NT2/D1 (cell line): ENCODE measurements around the gene DDX27.

Source experiments
- DNase-seq: peaks from one replicate; pipeline ENCODE4 v3.0.0-alpha.2; 2011; ENCODE audit warnings: low read depth, low spot score
- H3K27me3 ChIP-seq: 2 replicates; pipeline ENCODE4 v1.6.0; 2011; ENCODE audit warnings: mild to moderate bottlenecking; ENCODE audit not compliant: insufficient read length, insufficient read depth
- H3K36me3 ChIP-seq: 2 replicates; pipeline ENCODE4 v1.6.1; 2011; ENCODE audit warnings: mild to moderate bottlenecking, low read length, mixed read lengths; ENCODE audit not compliant: insufficient read depth, insufficient read length
- H3K4me1 ChIP-seq: 2 replicates; pipeline ENCODE4 v1.5.1; 2011; ENCODE audit not compliant: insufficient read depth, insufficient read length
- H3K4me3 ChIP-seq: 2 replicates; pipeline ENCODE4 v1.5.1; 2011; ENCODE audit warnings: low read depth; ENCODE audit not compliant: insufficient read length
- H3K9ac ChIP-seq: 2 replicates; pipeline ENCODE4 v1.6.0; 2011; ENCODE audit warnings: low read depth; ENCODE audit not compliant: insufficient read length
- H3K9me3 ChIP-seq: 2 replicates; pipeline ENCODE4 v1.5.1; 2011; ENCODE audit warnings: mild to moderate bottlenecking, low read length; ENCODE audit not compliant: insufficient read depth
- SUZ12 ChIP-seq: IDR thresholded peaks from 2 replicates; pipeline ENCODE4 v1.6.1; 2011; ENCODE audit not compliant: insufficient read length, insufficient read depth; ENCODE audit errors: extremely low read depth
- YY1 ChIP-seq: IDR thresholded peaks from 2 replicates; pipeline ENCODE4 v1.6.1; 2011; ENCODE audit not compliant: insufficient read length, insufficient read depth
- ZNF274 ChIP-seq: IDR thresholded peaks from 2 replicates; pipeline ENCODE4 v1.6.1; 2011; ENCODE audit warnings: mild to moderate bottlenecking, low read depth, low read length

DDX27 gene

DNA sequence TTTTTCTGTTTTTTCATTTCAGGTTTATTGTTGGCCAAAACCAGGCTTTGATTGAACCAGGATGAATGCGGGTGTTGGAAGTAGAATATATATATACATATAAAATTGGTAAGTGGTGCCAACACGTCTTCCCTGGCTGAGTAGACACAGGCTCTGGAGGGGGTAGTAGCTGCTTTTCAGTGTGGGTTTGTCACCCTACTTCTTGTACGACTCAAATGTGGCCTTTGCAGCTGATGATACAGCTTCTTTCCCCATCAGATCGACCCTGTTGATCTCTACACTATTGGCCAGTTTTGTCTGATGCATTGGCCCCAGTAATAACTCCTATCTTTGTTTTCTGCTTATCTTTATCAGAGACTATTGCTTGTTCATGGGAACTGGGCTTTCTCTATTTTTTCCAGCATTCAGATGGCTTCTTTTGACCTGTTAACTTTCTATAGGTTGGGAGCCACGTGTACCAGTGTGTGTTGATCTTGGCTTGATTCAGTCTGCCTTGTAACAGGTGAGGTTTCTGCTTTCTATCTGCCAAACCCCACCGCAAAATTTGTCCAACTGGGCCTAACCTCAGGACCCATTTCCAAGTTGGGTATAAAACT lies 61.3 kb downstream of the DDX27 start:
- TF ChIP-seq SUZ12: no peak
- TF ChIP-seq YY1: no peak
- TF ChIP-seq ZNF274: no peak
- no peak overlapping the region for H3K9ac ChIP-seq
- H3K4me1 ChIP-seq: no peaks in the 10 kb centered on the region

GRCh38 chr20:49281059-49281912 lies 62.1 kb downstream of the DDX27 start:
- Histone ChIP-seq H3K36me3 (peaks cover 78% of the 10 kb centered on the region), H3K9ac (no peak overlapping the region), H3K27me3 (no peaks in the 10 kb centered on the region), H3K4me1 (no peaks in the 10 kb centered on the region), H3K4me3 (peak overlapping the region; percentile 98), H3K9me3 (peaks cover 77% of the 10 kb centered on the region)
- DNase-seq: no peak
- TF ChIP-seq YY1 (no peak), ZNF274 (no peak), SUZ12 (no peak)

More for the DNA sequence above, 61.3 kb downstream of the DDX27 start:
- Histone ChIP-seq H3K9me3 (peaks cover 77% of the 10 kb centered on the region), H3K27me3 (no peaks in the 10 kb centered on the region), H3K4me3 (peak overlapping the region; percentile 98), H3K36me3 (peaks cover 76% of the 10 kb centered on the region)
- DNase-seq: no peak

DNA sequence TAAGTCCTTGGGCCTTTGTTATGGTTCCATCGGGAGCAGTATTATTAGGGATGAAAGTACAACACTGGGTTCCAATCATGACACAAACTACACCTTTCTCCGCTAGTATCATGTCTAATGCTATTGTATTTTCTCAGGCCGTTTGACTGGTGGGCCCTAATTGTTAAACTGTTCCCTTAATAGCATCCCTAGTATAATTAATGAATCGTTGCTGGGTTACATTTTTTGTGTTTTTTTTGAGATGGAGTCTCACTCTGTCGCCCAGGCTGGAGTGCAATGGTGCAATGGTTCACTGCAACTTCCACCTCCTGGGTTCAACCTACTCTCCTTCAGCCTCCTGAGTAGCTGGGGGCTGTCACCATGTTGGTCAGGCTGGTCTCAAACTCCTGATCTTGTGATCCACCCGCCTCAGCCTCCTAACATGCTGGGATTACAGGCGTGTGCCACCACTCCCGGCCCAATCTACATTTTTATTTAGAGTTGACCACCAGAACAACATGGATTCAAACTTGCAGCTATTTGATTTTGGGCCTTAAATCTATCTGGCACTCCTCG lies 62.8 kb downstream of the DDX27 start:
- Histone ChIP-seq H3K4me1 (no peaks in the 10 kb centered on the region), H3K36me3 (peaks cover 85% of the 10 kb centered on the region), H3K9ac (no peak overlapping the region), H3K9me3 (peaks cover 81% of the 10 kb centered on the region), H3K4me3 (peak overlapping the region; percentile 98), H3K27me3 (no peaks in the 10 kb centered on the region)
- TF ChIP-seq SUZ12 (no peak), ZNF274 (no peak), YY1 (no peak)
- no peak for DNase-seq

GRCh38 chr20:49282584-49283171 lies 63.5 kb downstream of the DDX27 start:
- H3K4me1 ChIP-seq: no peaks in the 10 kb centered on the region
- no peaks in the 10 kb centered on the region for H3K27me3 ChIP-seq
- TF ChIP-seq ZNF274 (no peak), YY1 (no peak), SUZ12 (no peak)
- peaks cover 92% of the 10 kb centered on the region for H3K36me3 ChIP-seq
- no peak overlapping the region for H3K9ac ChIP-seq
- peaks cover 88% of the 10 kb centered on the region for H3K9me3 ChIP-seq
- peak overlapping the region; percentile 98 for H3K4me3 ChIP-seq
- no peak for DNase-seq

DNA sequence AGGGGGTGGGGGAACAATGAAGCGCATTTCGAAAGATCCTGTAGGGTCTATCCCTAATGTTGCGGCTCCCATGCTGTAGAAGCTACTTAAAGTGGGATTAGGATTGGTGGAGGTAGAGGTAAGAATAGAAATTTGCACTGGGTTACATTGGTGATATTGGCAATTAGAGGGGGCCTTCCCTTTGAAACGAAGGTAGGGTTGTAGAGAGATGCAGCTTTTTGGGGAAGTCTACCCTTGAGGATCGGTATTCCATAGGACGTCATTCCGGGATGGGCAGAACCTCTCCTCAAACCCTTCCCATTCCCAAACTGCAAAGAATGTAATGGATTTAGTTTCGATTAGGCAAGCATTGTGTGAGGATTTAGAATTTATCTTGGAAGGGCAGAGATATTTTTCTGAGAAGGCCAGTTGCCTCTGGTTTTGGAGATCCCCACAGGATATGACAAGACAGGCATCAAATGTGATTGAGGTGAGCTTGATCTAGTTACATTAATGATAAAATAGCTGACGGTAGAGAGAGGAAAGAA lies 64.0 kb downstream of the DDX27 start:
- Histone ChIP-seq H3K27me3 (no peaks in the 10 kb centered on the region), H3K4me1 (no peaks in the 10 kb centered on the region), H3K36me3 (peaks cover 98% of the 10 kb centered on the region), H3K4me3 (peak overlapping the region; percentile 98), H3K9ac (no peak overlapping the region), H3K9me3 (peaks cover 94% of the 10 kb centered on the region)
- DNase-seq: no peak
- TF ChIP-seq YY1: no peak
- TF ChIP-seq SUZ12: no peak
- no peak for TF ChIP-seq ZNF274

DNA sequence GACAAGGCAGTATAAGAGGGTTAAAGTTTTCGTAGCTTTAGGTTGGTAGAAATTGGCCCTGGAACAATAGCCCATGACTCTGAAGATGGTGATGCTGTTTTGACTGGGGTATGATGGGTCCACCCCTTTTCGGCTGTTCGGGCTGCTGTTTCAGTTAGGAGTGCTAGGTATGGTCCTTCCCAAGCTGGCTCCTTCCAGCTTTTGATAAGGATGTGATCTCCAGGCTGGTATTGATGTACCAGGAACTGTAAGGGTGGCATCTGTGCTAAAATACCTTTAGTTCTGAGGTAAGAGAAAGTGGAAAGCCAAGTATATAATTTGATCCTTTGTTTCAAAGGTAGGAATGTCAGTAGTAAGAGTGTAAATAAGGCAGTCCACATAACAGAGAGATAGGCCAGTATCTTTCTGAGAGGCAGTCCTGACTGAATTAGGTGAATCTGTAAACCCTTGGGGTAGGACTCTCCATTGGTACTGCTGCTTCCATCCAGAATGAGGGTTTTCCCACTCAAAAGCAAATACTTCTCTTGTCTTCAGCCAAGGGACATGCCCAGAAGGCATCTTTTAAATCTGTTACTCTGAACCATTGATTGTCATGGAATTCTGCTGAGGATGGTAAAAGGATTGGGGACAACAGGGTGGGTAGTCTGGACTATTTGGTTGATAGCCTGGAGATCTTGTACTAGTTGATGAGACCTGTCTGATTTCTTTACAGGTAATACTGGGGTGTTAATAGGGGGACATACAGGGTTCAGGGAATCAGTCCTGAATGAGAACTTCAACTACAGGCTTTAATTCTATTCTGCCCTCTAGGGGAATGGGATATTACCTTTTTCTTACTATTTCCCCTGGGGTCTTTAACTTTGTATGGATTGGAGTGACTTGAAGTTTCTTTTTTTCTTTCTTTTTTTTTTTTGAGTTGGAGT lies 64.7 kb downstream of the DDX27 start:
- no peak for DNase-seq

More for the DNA sequence above, 64.7 kb downstream of the DDX27 start:
- TF ChIP-seq YY1: no peak
- TF ChIP-seq SUZ12: no peak
- TF ChIP-seq ZNF274: no peak
- Histone ChIP-seq H3K36me3 (peaks cover 100% of the 10 kb centered on the region), H3K9me3 (peaks cover 100% of the 10 kb centered on the region), H3K9ac (no peak overlapping the region), H3K27me3 (no peaks in the 10 kb centered on the region), H3K4me1 (no peaks in the 10 kb centered on the region), H3K4me3 (peak overlapping the region; percentile 98)
